Measurements from ENCODE around the gene SDK1. TPM values are rescaled to one million over a fixed set of nuclear protein-coding genes. Genes with fewer than 3 reads are reported as not detected.

The SDK1 gene
- total and polyA plus RNA-seq, 8 donors, result 1.6 to 11.2 (median 6.6) TPM

- intact Hi-C loops (cut with DNase I; ENCODE audit: low total_unique reads), result no loop called here
- no peak for TF ChIP-seq POLR2A (IDR thresholded peaks at IDR 0.05)
- no peak for TF ChIP-seq EP300 (IDR thresholded peaks at IDR 0.05)
- TF ChIP-seq CTCF (IDR thresholded peaks at IDR 0.05), result no peak
- DNase-seq, result peak in 1 of 2 donors; percentile 32
- Histone ChIP-seq H3K27ac (no peak overlapping the region), H3K4me1 (peaks cover 0 to 8% (median 0%) of the 10 kb centered on the region in 4 donors), H3K36me3 (no peaks in the 10 kb centered on the region), H3K9me3 (no peaks in the 10 kb centered on the region), H3K27me3 (peaks cover 0 to 9% (median 0%) of the 10 kb centered on the region in 3 donors), H3K4me3 (no peak overlapping the region)
- WGBS, 5 donors, result 65 to 82% (median 77%) methylated on average over 21 of the region's 21 CpGs
Measured at GRCh38 chr7:4267341-4268039, 966.4 kb downstream of the SDK1 start.

- Histone ChIP-seq H3K27me3 (peaks cover 0 to 9% (median 0%) of the 10 kb centered on the region in 3 donors), H3K36me3 (no peaks in the 10 kb centered on the region), H3K4me1 (peaks cover 0 to 8% (median 0%) of the 10 kb centered on the region in 4 donors), H3K4me3 (no peak overlapping the region), H3K27ac (no peak overlapping the region), H3K9me3 (no peaks in the 10 kb centered on the region)
- intact Hi-C loops (cut with DNase I; ENCODE audit: low total_unique reads), result no loop called here
- TF ChIP-seq POLR2A (IDR thresholded peaks at IDR 0.05), result no peak
- TF ChIP-seq EP300 (IDR thresholded peaks at IDR 0.05), result no peak
- TF ChIP-seq POLR2AphosphoS5 (IDR thresholded peaks at IDR 0.05), result no peak
- no peak for TF ChIP-seq CTCF (IDR thresholded peaks at IDR 0.05)
- 74 to 78% (median 76%) methylated on average over 33 to 34 of the region's 34 CpGs for WGBS, 5 donors
- DNase-seq, result no peak
Measured at GRCh38 chr7:4268040-4268965, 967.3 kb downstream of the SDK1 start.

GRCh38 chr7:4269086-4269485 is 968.0 kb downstream of the SDK1 start:
- WGBS, 5 donors, result 86 to 97% (median 91%) methylated on average over 8 to 9 of the region's 9 CpGs
- H3K4me1 ChIP-seq, result peaks cover 0 to 8% (median 0%) of the 10 kb centered on the region in 4 donors
- intact Hi-C loops (cut with DNase I; ENCODE audit: low total_unique reads), result no loop called here
- H3K27ac ChIP-seq, result no peak overlapping the region
- H3K27me3 ChIP-seq, result peaks cover 0 to 9% (median 0%) of the 10 kb centered on the region in 3 donors
- H3K36me3 ChIP-seq, result no peaks in the 10 kb centered on the region
- H3K9me3 ChIP-seq, result peaks cover 0 to 8% (median under 1%) of the 10 kb centered on the region in 4 donors
- TF ChIP-seq POLR2A (IDR thresholded peaks at IDR 0.05) (no peak), CTCF (IDR thresholded peaks at IDR 0.05) (no peak), POLR2AphosphoS5 (IDR thresholded peaks at IDR 0.05) (no peak), EP300 (IDR thresholded peaks at IDR 0.05) (no peak)
- no peak overlapping the region for H3K4me3 ChIP-seq
- DNase-seq, result no peak

GRCh38 chr7:4269746-4270145 is 968.7 kb downstream of the SDK1 start:
- H3K9me3 ChIP-seq, result peaks cover 3 to 14% (median 7%) of the 10 kb centered on the region in 4 donors
- intact Hi-C loops (cut with DNase I; ENCODE audit: low total_unique reads), result no loop called here
- H3K36me3 ChIP-seq, result no peaks in the 10 kb centered on the region
- WGBS, 5 donors, result 70 to 80% (median 76%) methylated on average over 6 to 11 of the region's 11 CpGs
- TF ChIP-seq POLR2AphosphoS5 (IDR thresholded peaks at IDR 0.05) (no peak), EP300 (IDR thresholded peaks at IDR 0.05) (no peak), CTCF (IDR thresholded peaks at IDR 0.05) (no peak), POLR2A (IDR thresholded peaks at IDR 0.05) (no peak)
- DNase-seq, result no peak
- H3K27me3 ChIP-seq, result peaks cover 0 to 9% (median 0%) of the 10 kb centered on the region in 3 donors
- no peak overlapping the region for H3K27ac ChIP-seq
- peaks cover 0 to 8% (median 0%) of the 10 kb centered on the region in 4 donors for H3K4me1 ChIP-seq
- no peak overlapping the region for H3K4me3 ChIP-seq
